ENCODE measurements around the gene TRPM8. TPM values are rescaled to one million over a fixed set of nuclear protein-coding genes. Genes with fewer than 3 reads are reported as not detected.
"Not testable (repeated sequence)": the region's sequence is repeated elsewhere in the genome, so short reads cannot be mapped to it uniquely, and the experiment has no call there.

Gene TRPM8
- total RNA-seq, 1 donor from 2014 or later, result not detected

DNA sequence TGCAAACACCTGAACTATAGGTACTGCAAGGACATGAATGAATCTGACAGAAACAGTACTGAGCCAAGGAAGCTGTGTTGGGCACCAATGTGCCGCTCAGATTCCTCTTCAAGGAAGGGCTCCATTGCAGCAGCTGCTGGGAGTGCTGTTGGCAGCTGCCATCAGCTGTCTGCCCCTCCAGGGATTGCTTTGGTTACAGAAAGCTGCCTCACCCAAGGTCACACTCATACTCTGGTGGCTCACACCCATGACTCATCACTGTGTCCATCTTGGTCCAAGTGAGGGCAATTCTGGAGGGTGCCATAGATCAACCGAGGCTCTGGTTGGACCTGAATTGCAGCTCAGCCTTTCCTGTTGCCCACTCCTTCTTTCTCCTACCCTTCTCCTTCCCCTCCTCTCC, 24.4 kb upstream of the TRPM8 start:
- Mint-ChIP-seq H3K4me1 (ENCODE audit: unreplicated experiment) (no peaks in the 10 kb centered on the region), H3K27ac (ENCODE audit: unreplicated experiment) (no peak overlapping the region), H3K4me3 (ENCODE audit: unreplicated experiment) (no peak overlapping the region), H3K36me3 (ENCODE audit: unreplicated experiment) (no peaks in the 10 kb centered on the region), H3K27me3 (ENCODE audit: unreplicated experiment) (peaks cover 78% of the 10 kb centered on the region), H3K9me3 (ENCODE audit: unreplicated experiment) (no peaks in the 10 kb centered on the region)
- no peak for DNase-seq (ENCODE audit: extremely low spot score, unreplicated experiment)
- TF ChIP-seq CTCF (IDR thresholded peaks at IDR 0.05), result no peak

DNA sequence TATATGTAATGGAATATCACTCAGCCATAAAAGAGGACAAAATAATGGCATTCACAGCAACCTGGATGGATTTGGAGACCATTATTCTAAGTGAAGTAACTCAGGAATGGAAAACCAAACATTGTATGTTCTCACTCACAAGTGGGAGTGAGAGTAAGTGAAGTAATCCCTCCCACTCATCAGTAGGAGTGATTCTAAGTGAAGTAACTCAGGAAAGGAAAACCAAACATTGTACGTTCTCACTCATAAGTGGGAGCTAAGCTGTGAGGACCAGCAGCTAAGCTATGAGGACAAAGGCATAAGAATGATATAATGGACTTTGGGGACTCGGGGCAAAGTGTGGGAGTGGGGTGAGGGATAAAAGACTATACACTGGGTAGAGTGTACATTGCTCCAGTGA, 20.9 kb upstream of the TRPM8 start:
- H3K27me3 Mint-ChIP-seq (ENCODE audit: unreplicated experiment), result peaks cover 78% of the 10 kb centered on the region
- not testable (repeated sequence) for DNase-seq (ENCODE audit: extremely low spot score, unreplicated experiment); H3K9me3 Mint-ChIP-seq (ENCODE audit: unreplicated experiment); H3K27ac Mint-ChIP-seq (ENCODE audit: unreplicated experiment); H3K36me3 Mint-ChIP-seq (ENCODE audit: unreplicated experiment); H3K4me1 Mint-ChIP-seq (ENCODE audit: unreplicated experiment); H3K4me3 Mint-ChIP-seq (ENCODE audit: unreplicated experiment)

- no peaks in the 10 kb centered on the region for H3K9me3 Mint-ChIP-seq (ENCODE audit: unreplicated experiment)
- no peak for TF ChIP-seq CTCF (IDR thresholded peaks at IDR 0.05)
- no peaks in the 10 kb centered on the region for H3K36me3 Mint-ChIP-seq (ENCODE audit: unreplicated experiment)
- peaks cover 82% of the 10 kb centered on the region for H3K27me3 Mint-ChIP-seq (ENCODE audit: unreplicated experiment)
- no peak overlapping the region for H3K27ac Mint-ChIP-seq (ENCODE audit: unreplicated experiment)
- no peak overlapping the region for H3K4me3 Mint-ChIP-seq (ENCODE audit: unreplicated experiment)
- H3K4me1 Mint-ChIP-seq (ENCODE audit: unreplicated experiment), result no peaks in the 10 kb centered on the region
- DNase-seq (ENCODE audit: extremely low spot score, unreplicated experiment), result no peak
Observed at GRCh38 chr2:233901367-233901766, 15.8 kb upstream of the TRPM8 start.

GRCh38 chr2:233901884-233902283, 15.3 kb upstream of the TRPM8 start:
- Mint-ChIP-seq H3K4me1 (ENCODE audit: unreplicated experiment) (no peaks in the 10 kb centered on the region), H3K36me3 (ENCODE audit: unreplicated experiment) (no peaks in the 10 kb centered on the region), H3K9me3 (ENCODE audit: unreplicated experiment) (no peaks in the 10 kb centered on the region), H3K4me3 (ENCODE audit: unreplicated experiment) (no peak overlapping the region), H3K27me3 (ENCODE audit: unreplicated experiment) (peaks cover 77% of the 10 kb centered on the region), H3K27ac (ENCODE audit: unreplicated experiment) (no peak overlapping the region)
- TF ChIP-seq CTCF (IDR thresholded peaks at IDR 0.05), result no peak
- no peak for DNase-seq (ENCODE audit: extremely low spot score, unreplicated experiment)

DNA sequence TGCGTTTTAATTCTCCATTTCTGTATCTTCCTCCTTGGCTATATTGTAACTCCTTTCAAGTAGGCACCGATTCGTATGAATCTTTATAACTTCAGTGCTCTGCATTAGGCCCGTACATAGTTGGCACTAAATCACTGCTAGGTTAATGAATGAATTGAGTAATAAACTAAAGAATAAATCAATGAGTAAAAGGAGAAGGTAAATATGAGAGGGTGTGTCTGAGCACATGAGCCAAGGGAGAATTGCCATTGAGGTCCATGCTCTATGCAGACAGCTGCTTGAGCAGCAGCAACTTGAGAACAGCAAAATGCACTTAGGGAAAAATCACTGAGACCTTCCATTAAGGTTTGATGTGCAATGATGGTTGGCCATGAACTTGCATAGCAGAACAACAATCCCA, 11.2 kb upstream of the TRPM8 start:
- Mint-ChIP-seq H3K27ac (ENCODE audit: unreplicated experiment) (no peak overlapping the region), H3K27me3 (ENCODE audit: unreplicated experiment) (peaks cover 50% of the 10 kb centered on the region), H3K9me3 (ENCODE audit: unreplicated experiment) (peaks cover 6% of the 10 kb centered on the region), H3K36me3 (ENCODE audit: unreplicated experiment) (no peaks in the 10 kb centered on the region), H3K4me3 (ENCODE audit: unreplicated experiment) (no peak overlapping the region), H3K4me1 (ENCODE audit: unreplicated experiment) (no peaks in the 10 kb centered on the region)
- DNase-seq (ENCODE audit: extremely low spot score, unreplicated experiment), result no peak
- no peak for TF ChIP-seq CTCF (IDR thresholded peaks at IDR 0.05)

DNA sequence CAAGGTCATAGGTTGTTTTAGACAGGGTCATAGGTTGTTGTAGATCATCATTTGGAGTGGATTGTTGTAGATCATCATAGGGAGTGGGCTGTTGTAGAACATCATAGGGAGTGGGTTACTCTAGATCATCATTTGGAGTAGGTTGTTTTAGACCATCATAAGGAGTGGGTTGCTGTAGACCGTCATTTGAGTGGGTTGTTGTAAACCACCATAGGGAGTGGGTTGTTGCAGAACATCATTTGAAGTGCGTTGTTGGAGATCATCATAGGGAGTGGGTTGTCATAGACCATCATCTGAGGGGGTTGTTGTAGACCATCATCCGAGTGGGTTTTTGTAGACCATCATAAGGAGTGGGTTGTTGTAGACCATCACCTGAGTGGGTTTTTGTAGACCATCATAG, 9.5 kb upstream of the TRPM8 start:
- no peaks in the 10 kb centered on the region for H3K36me3 Mint-ChIP-seq (ENCODE audit: unreplicated experiment)
- H3K27ac Mint-ChIP-seq (ENCODE audit: unreplicated experiment), result no peak overlapping the region
- no peak overlapping the region for H3K4me3 Mint-ChIP-seq (ENCODE audit: unreplicated experiment)
- DNase-seq (ENCODE audit: extremely low spot score, unreplicated experiment), result no peak
- peaks cover 6% of the 10 kb centered on the region for H3K9me3 Mint-ChIP-seq (ENCODE audit: unreplicated experiment)
- H3K27me3 Mint-ChIP-seq (ENCODE audit: unreplicated experiment), result peaks cover 47% of the 10 kb centered on the region
- no peak for TF ChIP-seq CTCF (IDR thresholded peaks at IDR 0.05)
- no peaks in the 10 kb centered on the region for H3K4me1 Mint-ChIP-seq (ENCODE audit: unreplicated experiment)

All from osteocyte (in vitro differentiated cells).